ENCODE results near the gene ADAM12.

The ADAM12 gene

GRCh38 chr10:126102636-126103035 is 285.6 kb downstream of the ADAM12 start:
- DNase-seq: no peak

- no peak for DNase-seq
Measured at GRCh38 chr10:126101736-126102135, 286.5 kb downstream of the ADAM12 start.

- no peak for DNase-seq
Measured at GRCh38 chr10:126101325-126101724, 287.0 kb downstream of the ADAM12 start.

GRCh38 chr10:126099366-126099765 is 288.9 kb downstream of the ADAM12 start:
- DNase-seq: no peak

- no peak for DNase-seq
Measured at GRCh38 chr10:126098226-126098581, 290.1 kb downstream of the ADAM12 start.

GRCh38 chr10:126097558-126098225 is 290.6 kb downstream of the ADAM12 start:
- DNase-seq: no peak

- no peak for DNase-seq
Measured at GRCh38 chr10:126094537-126094936, 293.7 kb downstream of the ADAM12 start.

- no peak for DNase-seq
Measured at GRCh38 chr10:126092366-126093215, 295.7 kb downstream of the ADAM12 start.

- DNase-seq: no peak
Measured at GRCh38 chr10:126090911-126091728, 297.2 kb downstream of the ADAM12 start.

- DNase-seq: no peak
Measured at GRCh38 chr10:126090443-126090842, 297.8 kb downstream of the ADAM12 start.

GRCh38 chr10:126087796-126088505 is 300.3 kb downstream of the ADAM12 start:
- DNase-seq: no peak

GRCh38 chr10:126087153-126087680 is 301.1 kb downstream of the ADAM12 start:
- DNase-seq: no peak

GRCh38 chr10:126085806-126086205 is 302.5 kb downstream of the ADAM12 start:
- DNase-seq: no peak

GRCh38 chr10:126084369-126084768 is 303.9 kb downstream of the ADAM12 start:
- no peak for DNase-seq

GRCh38 chr10:126083009-126083408 is 305.3 kb downstream of the ADAM12 start:
- no peak for DNase-seq

- DNase-seq: no peak
Measured at GRCh38 chr10:126081841-126082466, 306.3 kb downstream of the ADAM12 start.

- no peak for DNase-seq
Measured at GRCh38 chr10:126080879-126081411, 307.3 kb downstream of the ADAM12 start.

GRCh38 chr10:126080291-126080825 is 307.9 kb downstream of the ADAM12 start:
- DNase-seq: no peak

- no peak for DNase-seq
Measured at GRCh38 chr10:126075009-126075408, 313.3 kb downstream of the ADAM12 start.

- DNase-seq: no peak
Measured at GRCh38 chr10:126074291-126074690, 314.0 kb downstream of the ADAM12 start.

- DNase-seq: no peak
Measured at GRCh38 chr10:126073606-126074005, 314.7 kb downstream of the ADAM12 start.

GRCh38 chr10:126072622-126073021 is 315.7 kb downstream of the ADAM12 start:
- no peak for DNase-seq

Measured in NCI-H2081 treated with DMSO at 0.1 percent for 48 hours (cell line).